Hepatocyte (in vitro differentiated cells): Measurements from ENCODE around the gene CC2D1B.

Experiments
- EZH2 ChIP-seq: fragments of 200-600 bp; sonication (generic); IDR thresholded peaks from 2 replicates; pipeline ENCODE4 v1.6.1; 2016; ENCODE audit warnings: antibody characterized with exemption, mild to moderate bottlenecking, borderline replicate concordance
- EZH2phosphoT487 ChIP-seq: fragments of 200-600 bp; sonication (generic); IDR thresholded peaks from one replicate; pipeline ENCODE4 v1.6.1; 2018; ENCODE audit warnings: antibody characterized with exemption, mild to moderate bottlenecking, low read depth, moderate library complexity; ENCODE audit not compliant: unreplicated experiment, severe bottlenecking
- TF ChIP-seq, protein P1 (sequence below): fragments of 200-600 bp; sonication (generic); IDR thresholded peaks from 2 replicates; pipeline ENCODE4 v1.5.1; 2016; ENCODE audit warnings: antibody characterized with exemption, mild to moderate bottlenecking; ENCODE audit not compliant: poor library complexity

GRCh38 chr1:52402860-52403240, 36.8 kb upstream of the CC2D1B start:
- TF ChIP-seq, protein P1, sequence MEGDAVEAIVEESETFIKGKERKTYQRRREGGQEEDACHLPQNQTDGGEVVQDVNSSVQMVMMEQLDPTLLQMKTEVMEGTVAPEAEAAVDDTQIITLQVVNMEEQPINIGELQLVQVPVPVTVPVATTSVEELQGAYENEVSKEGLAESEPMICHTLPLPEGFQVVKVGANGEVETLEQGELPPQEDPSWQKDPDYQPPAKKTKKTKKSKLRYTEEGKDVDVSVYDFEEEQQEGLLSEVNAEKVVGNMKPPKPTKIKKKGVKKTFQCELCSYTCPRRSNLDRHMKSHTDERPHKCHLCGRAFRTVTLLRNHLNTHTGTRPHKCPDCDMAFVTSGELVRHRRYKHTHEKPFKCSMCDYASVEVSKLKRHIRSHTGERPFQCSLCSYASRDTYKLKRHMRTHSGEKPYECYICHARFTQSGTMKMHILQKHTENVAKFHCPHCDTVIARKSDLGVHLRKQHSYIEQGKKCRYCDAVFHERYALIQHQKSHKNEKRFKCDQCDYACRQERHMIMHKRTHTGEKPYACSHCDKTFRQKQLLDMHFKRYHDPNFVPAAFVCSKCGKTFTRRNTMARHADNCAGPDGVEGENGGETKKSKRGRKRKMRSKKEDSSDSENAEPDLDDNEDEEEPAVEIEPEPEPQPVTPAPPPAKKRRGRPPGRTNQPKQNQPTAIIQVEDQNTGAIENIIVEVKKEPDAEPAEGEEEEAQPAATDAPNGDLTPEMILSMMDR: no peak
- TF ChIP-seq EZH2: no peak
- TF ChIP-seq EZH2phosphoT487: no peak
